GM18498 (cell line): ENCODE data around the gene INPP4B.

Source experiments
- ATAC-seq: cut with Tn5 transposase; IDR thresholded peaks from one replicate; pipeline ENCODE4 v1.9.1; 2021; ENCODE audit warnings: mild to moderate bottlenecking, moderate library complexity; ENCODE audit not compliant: unreplicated experiment

Gene INPP4B

DNA sequence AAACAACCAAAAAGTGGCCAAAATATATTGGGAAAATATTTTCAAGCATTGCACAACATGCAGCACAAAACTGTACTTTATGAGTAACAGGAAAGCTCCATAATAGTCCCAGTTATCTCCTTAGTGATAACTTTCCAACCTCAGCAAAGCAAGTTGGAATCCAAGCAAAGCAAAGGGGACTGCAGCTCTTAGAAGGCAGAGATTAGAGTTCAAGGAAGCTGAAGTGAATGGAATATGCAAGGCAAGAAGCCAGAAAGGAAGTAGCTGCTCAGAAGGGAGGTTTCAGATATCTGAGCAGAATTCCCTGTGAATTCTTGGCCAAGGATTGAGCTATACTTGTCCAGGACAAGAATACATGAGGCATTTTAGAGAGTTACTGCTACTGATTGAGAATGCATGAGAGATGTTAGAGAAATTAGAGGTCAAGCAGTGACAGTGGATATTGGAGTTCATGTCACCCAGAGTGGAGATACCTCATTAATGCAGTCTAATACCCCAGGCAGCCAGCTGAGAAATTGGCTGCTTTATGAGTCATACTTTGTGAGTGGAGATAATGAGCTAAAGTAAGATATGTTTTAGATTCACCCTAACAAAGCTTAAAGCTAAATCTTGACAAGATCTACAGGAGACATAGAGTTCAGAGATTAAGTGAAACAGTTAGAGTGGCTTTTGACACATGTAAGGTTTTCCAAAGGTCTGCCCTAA, 102.8 kb downstream of the INPP4B start:
- ATAC-seq: no peak

DNA sequence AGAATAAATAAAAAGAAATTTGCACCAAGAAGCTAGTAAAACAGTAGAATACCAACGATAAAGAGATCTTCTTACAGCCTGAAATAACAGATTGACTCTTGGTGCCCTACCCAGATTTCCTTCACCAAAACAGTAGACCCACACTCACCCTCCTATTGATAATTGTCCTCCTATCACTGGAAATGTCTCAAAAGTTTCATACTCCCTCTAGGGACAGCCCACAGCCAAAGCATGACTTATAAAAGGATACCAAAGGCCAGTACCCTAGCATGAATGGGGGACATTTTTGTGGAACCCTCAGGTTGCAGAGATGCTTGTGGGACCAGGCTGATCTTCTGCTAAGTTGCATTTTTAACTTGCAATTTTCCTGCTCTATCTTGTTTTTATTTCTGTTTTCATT, 104.1 kb downstream of the INPP4B start:
- ATAC-seq: no peak

DNA sequence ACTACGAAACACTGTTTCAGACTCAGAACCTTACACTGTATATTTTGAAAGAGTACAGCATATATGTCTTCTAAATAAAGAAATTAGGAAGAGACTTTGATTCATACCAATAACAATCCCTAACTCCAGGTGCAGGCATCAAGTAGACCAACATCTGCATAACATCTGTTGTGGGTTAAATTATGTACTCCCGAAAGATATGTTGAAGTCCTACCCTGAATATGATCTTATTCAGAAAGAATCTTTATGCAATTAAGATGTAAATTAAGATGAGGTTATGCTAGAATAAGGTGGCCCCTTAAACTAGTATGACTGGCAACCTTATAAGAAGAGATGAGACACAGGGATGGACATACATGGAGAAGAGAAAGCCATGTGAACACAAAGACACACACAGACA, 117.9 kb downstream of the INPP4B start:
- ATAC-seq: no peak

GRCh38 chr4:142727149-142727548, 119.0 kb downstream of the INPP4B start:
- ATAC-seq: no peak

GRCh38 chr4:142725886-142726285, 120.2 kb downstream of the INPP4B start:
- ATAC-seq: no peak

GRCh38 chr4:142721187-142721586, 124.9 kb downstream of the INPP4B start:
- no peak for ATAC-seq

GRCh38 chr4:142719854-142720541, 126.1 kb downstream of the INPP4B start:
- no peak for ATAC-seq

GRCh38 chr4:142718981-142719380, 127.1 kb downstream of the INPP4B start:
- no peak for ATAC-seq

GRCh38 chr4:142715727-142716126, 130.4 kb downstream of the INPP4B start:
- no peak for ATAC-seq

DNA sequence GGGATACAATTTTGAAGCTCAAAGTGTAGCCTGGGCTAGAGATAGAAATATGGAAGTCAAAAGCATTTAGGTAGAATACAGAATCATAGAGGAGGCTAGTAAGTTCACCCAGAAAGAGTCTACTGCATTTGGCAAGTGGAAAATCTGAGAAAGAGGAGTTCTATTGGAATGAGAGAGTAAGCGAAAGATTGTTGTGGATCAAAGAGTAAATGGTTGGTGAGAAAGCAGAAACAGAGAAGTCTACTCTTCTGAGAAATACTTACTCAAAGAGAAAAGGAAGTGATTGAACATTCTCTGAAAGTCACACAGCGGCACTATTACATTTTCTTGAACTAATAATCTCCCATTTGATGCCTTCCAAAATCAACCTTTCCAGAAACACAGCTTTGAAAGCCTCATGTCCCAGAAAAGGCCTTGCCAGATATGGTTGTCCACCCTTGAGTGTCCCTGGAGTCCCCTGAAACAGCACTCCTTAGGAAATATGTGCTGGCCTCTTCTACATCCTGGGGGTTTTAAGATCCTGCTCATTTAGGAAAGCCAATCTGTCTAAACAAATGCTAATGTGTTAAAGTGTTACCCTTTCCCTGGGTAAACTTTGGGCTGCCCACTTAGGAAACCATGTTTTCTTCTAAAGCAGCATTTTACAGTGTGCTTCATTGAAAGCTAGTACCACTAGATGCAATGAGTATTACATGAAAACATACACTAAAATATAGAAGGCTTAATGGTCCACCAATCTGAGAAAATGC, 132.6 kb downstream of the INPP4B start:
- ATAC-seq: no peak

GRCh38 chr4:142708231-142708630, 137.9 kb downstream of the INPP4B start:
- no peak for ATAC-seq

GRCh38 chr4:142707401-142707800, 138.7 kb downstream of the INPP4B start:
- ATAC-seq: no peak

DNA sequence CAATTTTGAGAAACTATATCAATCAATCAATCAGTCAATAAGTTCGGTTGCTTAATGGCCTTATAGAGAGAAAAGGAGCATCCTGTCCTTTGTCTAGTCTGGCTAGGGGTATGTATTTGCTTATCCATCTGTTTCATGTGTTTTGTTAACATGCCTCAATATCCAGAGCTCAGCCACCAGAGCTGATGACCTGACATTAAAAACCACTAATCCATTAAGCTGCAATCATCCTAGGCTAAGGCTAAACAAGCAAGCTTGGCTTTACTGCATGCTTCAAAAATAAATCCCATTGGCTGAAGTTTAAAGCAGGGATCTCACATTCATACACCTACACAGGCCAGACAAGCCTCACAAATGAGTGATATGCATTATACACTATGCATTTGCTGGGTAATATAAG, 139.7 kb downstream of the INPP4B start:
- ATAC-seq: no peak

DNA sequence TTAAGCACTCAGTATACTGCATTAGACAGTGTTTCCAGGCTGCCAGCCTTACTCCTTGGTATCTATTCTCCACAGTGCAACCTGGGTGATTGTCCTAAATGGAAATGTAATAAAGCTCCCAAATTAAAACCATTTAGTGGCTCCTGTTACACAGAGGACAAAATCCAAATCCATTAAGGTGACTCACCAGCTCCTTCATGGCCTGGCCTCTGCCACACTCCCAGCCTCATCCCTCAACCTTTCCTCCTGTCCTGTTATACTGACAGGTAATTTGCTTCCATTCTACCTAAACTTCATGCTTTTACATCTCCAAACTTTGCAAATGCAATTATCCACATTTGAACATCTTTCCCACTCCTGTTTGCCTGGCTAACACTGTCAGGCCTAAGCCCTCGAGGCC, 140.3 kb downstream of the INPP4B start:
- no peak for ATAC-seq

GRCh38 chr4:142703694-142704309, 142.3 kb downstream of the INPP4B start:
- no peak for ATAC-seq

GRCh38 chr4:142701017-142701416, 145.1 kb downstream of the INPP4B start:
- ATAC-seq: no peak

DNA sequence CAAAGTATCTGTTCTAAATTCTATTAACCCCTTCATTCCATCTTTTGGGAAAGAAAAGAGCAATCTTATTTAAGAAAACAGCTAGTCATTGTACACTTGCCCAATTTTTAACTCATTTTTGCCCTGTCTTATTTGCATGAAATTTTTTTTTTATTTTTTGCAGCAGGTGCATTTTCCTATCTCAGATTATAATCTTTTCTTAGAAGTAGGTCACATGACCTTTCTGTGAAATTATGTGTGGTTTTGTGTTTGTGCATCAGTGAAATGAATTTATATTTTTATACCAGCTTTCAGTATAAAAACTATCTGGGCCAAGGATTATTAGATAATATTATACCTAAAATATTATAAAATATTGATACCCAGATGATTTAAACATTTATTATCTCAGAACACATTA, 145.6 kb downstream of the INPP4B start:
- ATAC-seq: no peak

DNA sequence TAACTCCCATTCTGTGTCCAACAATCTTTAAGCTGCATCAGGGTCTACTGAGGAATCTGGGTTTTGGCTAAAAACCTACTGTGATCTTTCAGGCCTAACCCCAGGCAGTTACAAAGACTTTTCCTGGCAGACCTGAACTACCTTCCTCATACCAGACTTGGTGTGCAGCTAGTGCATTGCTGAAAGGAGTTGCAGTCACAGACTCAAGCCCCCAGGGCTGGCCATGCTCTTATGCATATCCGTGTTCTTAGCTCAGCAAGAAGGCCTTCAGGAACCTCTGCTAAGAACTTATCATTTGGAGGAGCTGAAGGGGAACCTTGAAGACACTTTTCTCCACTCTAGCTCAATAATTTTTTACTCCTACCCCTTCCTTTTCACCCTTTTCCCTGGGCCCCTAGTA, 147.5 kb downstream of the INPP4B start:
- no peak for ATAC-seq

- ATAC-seq: no peak
Observed at GRCh38 chr4:142697928-142698327, 148.2 kb downstream of the INPP4B start.

DNA sequence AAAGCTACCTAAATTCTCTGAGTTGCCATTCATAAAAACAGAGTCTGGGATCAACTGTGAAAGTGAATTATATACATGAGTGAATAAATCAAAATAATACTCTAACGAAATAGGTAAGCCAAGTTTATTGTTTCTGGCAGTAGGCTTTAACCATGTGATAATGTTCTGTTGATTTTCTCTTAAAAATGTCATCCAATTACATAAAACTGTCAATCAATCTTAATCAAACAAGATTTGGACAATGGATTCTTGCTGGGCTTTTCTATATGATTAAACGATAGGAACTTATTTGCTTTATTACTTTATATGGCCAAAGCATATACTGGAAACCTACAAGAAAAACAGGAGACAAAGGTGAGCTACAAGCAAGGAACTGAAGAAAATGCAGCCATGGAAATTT, 148.8 kb downstream of the INPP4B start:
- ATAC-seq: no peak

DNA sequence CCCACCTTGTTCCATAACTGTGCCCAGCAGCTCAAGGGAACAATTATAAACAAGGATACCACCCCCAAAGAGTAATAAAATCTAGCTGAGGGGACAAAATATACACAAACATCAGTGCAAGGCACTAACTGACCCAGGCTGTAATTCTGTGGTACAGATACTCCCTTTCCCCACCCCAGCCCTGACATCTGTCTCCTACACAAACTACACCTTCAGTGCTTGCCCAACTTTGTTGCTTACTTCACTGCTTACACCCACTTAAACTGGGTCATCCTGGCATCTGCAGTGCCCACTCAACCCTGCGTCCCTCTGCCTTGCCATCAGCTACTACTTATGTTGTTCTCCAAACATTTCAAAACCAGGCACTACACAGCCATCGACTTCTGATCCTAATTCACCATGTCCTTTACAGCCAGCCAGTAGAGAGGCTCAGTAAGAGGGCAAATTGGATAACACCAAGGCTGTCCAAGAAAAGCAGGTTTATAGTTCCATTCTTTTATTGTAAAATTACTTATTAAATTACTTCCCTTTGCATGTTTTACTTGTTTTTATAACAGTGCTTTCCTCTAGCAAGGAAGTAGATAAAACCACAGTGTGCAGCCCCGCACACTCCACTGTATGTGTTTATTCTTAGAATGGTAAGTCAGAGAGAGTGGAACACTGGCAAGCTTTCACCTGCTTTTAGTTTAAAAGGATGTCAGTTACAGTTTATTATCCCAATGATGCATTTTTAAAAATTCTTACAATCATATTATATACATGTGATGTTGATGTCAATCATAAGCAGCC, 149.6 kb downstream of the INPP4B start:
- ATAC-seq: no peak
